Fibroblast of upper back skin (primary cell): ENCODE data around the gene PTHLH.
A peak's percentile ranks its signal among the peaks of the same experiment; 100 is the strongest.

Experiments used
- DNase-seq: peaks from one replicate; pipeline ENCODE4 v3.0.0-alpha.2; 2013

PTHLH gene

GRCh38 chr12:27973487-27973890 is 956 bp upstream of the PTHLH start:
- no peak for DNase-seq

GRCh38 chr12:27971606-27972005 is 927 bp downstream of the PTHLH start:
- no peak for DNase-seq

GRCh38 chr12:27971121-27971489 is 1.4 kb downstream of the PTHLH start:
- no peak for DNase-seq

DNA sequence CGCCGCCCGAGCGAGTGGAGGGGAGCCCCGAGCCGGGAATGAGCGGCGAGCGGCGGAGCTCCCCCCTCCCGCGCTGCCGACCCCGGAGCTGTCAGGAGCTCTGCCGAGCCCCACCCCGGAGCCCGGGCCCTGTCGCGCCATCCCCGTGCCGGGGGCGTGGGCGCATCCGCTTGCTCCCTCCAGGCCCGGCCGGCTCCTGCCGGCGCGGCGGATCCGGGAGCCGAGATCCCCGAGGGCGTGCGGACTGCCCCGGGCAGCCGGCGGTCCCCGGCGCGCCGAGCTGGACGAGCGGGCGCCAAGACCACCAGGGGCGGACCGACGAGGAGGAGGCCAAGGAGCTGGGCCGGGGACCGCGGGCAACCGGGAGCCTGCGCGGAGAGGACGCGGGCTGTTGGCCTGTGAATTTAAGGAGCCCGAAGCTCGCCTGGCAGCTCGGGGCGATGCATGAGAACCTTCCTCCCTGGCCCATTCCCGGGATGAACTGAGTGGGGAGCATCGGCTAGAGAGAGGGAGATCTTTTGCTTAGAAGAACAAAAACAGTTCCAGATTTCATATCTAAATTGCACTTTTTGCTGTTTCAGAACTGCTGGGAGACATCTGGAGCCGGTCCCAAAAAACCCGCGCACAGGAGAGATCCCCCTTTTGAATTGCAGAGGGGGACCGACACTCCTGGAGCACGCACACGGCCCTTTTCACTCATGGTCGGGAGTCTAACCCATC is 2.0 kb downstream of the PTHLH start:
- DNase-seq, result peak; percentile 30

- DNase-seq, result peak; percentile 49
Observed at GRCh38 chr12:27969624-27970400, 2.7 kb downstream of the PTHLH start.

DNA sequence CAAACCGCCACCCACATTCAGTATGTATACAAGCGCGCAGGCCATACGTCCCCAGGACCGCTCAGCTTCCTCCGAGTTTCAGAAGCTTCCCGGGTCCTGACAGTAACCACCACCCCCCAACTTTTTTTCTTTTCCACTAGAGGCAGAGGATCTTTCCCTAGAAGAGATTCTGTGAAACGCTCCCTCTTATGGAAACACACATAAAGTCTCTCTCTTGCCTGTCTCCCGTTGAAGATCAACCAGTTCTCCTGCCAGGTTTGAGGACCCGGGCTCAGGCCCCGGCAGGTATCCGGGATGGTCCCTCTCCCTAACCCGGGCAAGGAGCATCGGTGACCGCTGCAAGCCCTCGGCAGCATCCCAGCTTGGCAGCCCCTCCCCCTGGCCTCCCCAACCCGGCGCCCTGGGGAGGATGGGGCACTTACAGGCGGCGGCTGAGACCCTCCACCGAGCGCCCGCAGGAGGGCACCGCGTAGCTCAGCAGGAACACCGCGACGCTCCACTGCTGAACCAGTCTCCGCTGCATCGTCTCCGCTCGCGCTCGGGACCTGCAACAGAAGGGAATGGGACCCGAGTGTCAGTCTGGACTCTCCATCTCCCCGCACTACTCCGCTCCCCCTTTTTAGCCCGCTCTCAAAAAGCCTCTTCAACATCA is 3.4 kb downstream of the PTHLH start:
- DNase-seq, result peak; percentile 34

DNA sequence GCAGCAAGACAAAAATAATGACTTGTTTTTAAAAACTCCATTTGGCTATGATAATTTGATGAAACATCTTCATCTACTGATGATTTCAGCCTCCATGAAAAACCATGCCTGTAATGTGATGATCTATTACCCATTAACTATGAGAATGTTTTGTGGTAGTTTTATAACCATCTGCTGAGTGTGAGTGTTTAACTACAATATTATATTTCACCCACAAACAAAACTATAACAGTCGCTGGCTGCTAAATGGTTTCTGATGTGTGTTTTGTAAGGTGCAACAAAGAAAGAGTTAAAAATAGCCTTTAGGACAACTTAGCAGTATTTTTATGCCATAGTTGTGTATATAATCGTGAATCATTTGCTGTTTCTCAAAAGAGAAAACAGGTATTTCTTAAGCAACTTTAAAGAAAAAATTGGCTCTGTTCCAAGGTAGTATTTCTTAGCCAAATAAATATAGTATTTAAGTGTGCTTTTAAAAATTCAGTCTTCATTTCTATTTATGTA is 4.9 kb downstream of the PTHLH start:
- DNase-seq, result peak; percentile 75

DNA sequence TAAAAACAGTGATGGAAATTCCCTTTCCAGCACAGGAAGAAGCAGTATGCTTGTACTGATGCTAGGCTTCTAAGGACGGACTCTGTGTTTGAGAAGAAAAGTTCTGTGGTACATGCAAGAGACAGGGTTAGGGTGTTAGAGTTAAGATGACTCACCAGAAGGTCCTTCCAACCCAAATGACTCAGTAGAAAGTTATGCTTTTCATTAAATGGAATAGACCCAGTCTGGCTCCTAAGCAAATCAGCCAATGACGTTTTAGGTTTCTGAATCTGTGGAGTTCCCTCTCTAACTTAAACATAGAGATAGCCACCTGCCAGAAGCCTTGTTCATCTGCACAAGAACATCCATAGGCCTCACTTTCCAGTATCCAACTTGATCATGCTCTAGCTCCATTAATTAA is 5.7 kb downstream of the PTHLH start:
- peak; percentile 95 for DNase-seq

- DNase-seq, result no peak
Observed at GRCh38 chr12:27965966-27966365, 6.6 kb downstream of the PTHLH start.

GRCh38 chr12:27965411-27965810 is 7.1 kb downstream of the PTHLH start:
- peak; percentile 80 for DNase-seq

DNA sequence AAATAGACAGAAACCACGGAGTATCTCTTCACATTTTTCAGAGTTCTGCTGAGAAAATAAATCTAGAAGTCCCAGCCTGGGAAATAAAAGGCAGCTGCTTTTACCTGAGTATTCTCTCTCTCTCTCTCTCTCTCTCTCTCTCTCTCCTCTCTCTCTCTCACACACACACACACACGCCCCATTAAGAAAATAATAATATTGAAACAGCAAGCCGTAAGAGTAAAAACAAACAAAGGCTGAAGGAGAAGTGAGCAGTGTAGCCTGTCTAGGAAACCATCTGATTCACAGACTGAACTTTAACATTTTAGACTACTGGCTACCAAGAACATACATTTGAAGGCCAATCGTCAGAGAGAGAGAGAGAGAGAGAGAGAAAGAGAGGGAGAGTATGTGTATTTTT is 8.4 kb downstream of the PTHLH start:
- no peak for DNase-seq

DNA sequence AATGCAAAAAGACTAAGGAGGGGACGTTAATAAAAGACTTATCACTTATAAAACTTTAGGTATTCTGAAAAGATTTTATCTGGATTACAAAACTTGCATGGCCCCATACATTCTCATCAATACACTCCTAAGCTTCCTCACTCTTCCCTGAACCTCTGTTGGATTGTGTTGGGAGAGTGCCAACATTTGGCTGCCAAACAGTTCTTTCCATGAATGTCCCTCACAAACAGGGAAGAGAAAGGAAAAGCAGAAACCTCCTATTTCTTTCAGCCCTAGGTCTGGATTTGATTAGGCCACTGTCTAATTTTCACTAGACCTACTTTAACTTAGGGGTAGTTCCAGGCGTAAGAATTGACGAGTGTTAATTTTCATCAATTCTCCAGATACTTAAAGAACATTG is 11.7 kb downstream of the PTHLH start:
- peak; percentile 50 for DNase-seq

DNA sequence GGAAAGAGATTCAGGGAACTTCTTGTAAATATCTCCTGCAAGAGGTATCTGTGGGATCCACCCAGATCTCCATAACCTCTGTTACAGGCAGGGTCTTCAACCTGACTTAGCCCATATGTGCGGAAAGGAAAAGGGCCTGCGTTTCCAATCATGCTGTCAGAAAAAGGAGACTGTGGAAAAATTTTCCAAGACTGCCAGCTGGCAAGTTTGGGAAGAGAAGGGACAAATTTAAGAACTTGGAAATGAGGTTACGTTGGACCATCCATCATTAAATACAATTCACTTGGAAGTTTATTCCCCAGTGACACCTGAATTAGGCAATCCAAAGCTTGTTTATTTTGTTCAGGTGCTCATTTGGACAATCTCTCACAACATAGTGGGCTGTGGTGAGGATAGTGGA is 13.9 kb downstream of the PTHLH start:
- DNase-seq, result no peak

DNA sequence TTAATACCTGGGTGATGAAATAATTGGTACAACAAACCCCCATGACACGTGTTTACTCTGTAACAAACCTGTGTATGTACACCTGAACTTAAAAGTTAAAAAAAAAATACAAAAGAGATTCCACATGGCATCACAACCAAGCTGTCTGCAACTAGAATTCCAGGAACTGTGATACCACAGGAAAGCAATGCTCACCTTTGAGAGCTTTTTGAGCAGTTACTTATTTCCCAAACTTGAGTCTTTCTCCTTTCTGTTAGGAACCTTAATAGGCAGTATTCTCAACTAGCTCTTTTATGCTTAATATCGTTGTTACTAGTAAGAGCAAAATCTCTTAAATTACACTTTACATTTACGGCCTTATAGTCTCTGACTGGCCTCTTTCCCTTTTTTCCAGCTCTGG is 15.2 kb downstream of the PTHLH start:
- no peak for DNase-seq

- no peak for DNase-seq
Observed at GRCh38 chr12:27953817-27954216, 18.7 kb downstream of the PTHLH start.

GRCh38 chr12:27953348-27953747 is 19.2 kb downstream of the PTHLH start:
- DNase-seq, result no peak

- no peak for DNase-seq
Observed at GRCh38 chr12:27952510-27952909, 20.0 kb downstream of the PTHLH start.

DNA sequence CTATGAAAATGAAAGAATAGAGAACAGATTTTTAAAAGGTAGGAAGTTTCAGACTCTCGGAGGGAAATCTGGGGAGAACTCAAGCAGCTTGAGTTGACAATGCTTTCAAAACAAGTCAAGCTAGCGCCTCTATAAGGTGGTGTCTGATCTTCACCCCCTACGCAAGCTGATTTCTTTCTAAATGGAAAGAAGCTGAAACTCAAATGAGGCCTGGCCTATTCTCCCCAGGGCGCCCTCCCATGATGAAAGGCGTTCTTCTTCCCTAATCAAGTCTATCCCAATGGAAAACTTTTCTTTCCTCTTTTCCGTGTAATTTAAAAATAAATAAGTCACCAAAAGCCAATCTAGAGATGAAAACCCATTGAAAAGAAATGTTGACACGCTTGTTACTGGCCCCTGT is 20.6 kb downstream of the PTHLH start:
- DNase-seq, result no peak

- DNase-seq, result peak; percentile 94
Observed at GRCh38 chr12:27946421-27946820, 26.1 kb downstream of the PTHLH start.

DNA sequence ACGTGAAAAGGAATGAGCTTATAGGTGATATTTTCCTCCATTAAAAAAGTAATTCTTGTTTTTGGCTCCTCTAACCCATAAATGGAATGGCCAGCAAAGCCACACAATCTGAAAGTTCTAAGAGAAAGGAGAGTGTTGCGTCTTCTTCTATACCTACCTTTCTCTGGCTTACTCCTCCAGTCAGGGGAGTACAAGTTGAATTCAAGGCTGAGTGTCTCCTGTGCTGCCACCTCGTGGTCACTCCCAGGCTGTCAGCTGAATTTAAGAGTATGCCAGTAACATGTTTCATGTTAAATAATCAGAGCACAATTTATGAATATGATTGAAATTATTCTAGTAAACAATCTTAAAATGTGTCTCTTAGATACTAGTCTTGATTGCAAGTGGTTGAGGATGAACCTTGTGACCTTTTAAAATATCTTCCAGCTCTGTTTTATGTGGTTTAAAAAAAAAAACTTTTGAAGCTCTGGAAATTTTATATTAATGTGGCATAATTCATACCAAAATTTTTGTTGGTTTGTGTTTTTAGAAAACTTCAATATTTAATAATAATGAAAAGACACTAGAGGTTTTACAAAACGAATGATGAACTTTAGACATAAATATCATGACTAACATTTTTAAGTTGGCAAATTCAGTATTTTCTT is 31.7 kb downstream of the PTHLH start:
- DNase-seq, result peak; percentile 76

DNA sequence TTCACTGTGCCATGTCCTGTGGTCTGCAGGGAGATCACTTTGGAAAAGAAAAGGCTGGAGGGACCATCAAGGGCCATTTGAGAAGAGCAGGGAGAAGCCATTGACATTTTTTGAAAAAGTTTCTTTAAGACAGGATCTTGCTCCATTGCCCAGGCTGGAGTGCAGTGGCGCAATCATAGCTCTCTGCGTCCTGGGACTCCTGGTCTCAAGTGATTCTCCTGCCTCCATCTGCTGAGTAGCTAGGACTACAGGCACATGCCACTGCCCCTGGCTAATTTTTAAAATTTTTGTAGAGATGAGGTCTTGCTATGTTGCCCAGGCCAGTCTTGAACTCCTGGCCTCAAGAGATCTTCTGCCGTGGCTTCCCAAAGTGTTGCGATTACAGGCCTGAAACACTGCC is 32.3 kb downstream of the PTHLH start:
- DNase-seq, result no peak

DNA sequence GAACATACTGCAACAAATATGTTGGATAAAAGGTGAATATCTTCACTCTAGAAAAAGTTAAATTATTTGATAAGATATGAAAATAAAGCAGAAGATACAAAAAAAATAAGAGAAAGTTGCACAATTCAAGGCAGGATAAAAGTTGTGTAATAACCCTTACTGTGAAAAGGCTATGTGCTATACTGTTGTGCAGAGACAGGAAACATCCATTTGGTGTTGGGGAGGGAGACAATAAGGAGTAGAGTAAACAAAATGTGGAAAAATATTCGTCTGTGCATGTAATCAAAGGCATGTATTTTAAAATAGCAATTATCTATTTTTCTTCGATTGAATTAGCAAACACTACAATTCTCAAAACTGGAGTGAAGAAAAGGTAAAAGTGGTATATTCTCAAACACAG is 34.8 kb downstream of the PTHLH start:
- DNase-seq, result no peak

DNA sequence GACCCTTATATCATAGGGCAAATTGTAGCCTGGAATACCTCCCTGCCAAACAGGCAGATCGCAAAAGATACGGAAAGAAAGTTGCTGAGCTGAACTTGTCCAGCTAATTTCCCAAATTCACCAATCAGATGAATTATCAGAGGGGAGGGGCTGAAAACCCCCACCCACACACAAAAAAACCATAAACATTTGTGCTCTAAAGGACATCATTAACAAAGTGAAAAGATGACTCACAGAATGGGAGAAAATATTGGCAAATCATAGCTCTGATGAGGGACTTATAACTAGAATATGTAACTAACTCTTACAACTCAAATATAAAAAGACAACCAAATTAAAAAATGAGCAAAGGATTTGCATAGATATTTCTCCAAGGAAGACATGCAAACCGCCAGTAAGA is 36.3 kb downstream of the PTHLH start:
- no peak for DNase-seq
